HAP-1 (cell line): ENCODE data around the gene SPART.
"Not testable (repeated sequence)": the region's sequence is repeated elsewhere in the genome, so short reads cannot be mapped to it uniquely, and the experiment has no call there.

Source experiments
- DNase-seq, 2 experiments: peaks; one replicate each; pipeline ENCODE4 v3.0.0-alpha.2; 2016 to 2020; ENCODE audit warnings: low spot score in 2 of 2
- H3K27me3 ChIP-seq: fragments of 250-450 bp; sonication (Bioruptor Pico); 2 replicates; pipeline ENCODE4 v1.5.1; 2020; ENCODE audit warnings: low read depth, mild to moderate bottlenecking, moderate library complexity
- H3K36me3 ChIP-seq: fragments of 250-450 bp; sonication (Bioruptor Pico); replicated peaks from 2 replicates; pipeline ENCODE4 v1.5.1; 2020; ENCODE audit warnings: mild to moderate bottlenecking
- H3K4me1 ChIP-seq: fragments of 250-450 bp; sonication (Bioruptor Pico); 2 replicates; pipeline ENCODE4 v1.5.1; 2020; ENCODE audit warnings: mild to moderate bottlenecking
- H3K4me3 ChIP-seq: fragments of 250-450 bp; sonication (Bioruptor Pico); 2 replicates; pipeline ENCODE4 v1.5.1; 2020; ENCODE audit warnings: mild to moderate bottlenecking, moderate library complexity
- H3K9me3 ChIP-seq: fragments of 250-450 bp; sonication (Bioruptor Pico); 2 replicates; pipeline ENCODE4 v1.5.1; 2020; ENCODE audit warnings: mild to moderate bottlenecking, moderate library complexity
- in situ Hi-C: fragments of 300-500 bp; cut with MboI; formaldehyde crosslinking; loops from 3 replicates; pipeline ENCODE4 v1.14.3; 2020; ENCODE audit warnings: low sequenced_read_pairs, inconsistent platforms, mixed read lengths

Gene SPART

GRCh38 chr13:36323408-36323807, 22.8 kb downstream of the SPART start:
- H3K4me3 ChIP-seq: no peak overlapping the region
- no peaks in the 10 kb centered on the region for H3K27me3 ChIP-seq
- DNase-seq: no peak
- H3K9me3 ChIP-seq: no peaks in the 10 kb centered on the region
- H3K4me1 ChIP-seq: no peaks in the 10 kb centered on the region
- in situ Hi-C loops: no loop called here
- H3K36me3 ChIP-seq: peaks cover 54% of the 10 kb centered on the region

GRCh38 chr13:36319793-36320192, 26.4 kb downstream of the SPART start:
- in situ Hi-C loops, DNase-seq, H3K4me1 ChIP-seq, H3K27me3 ChIP-seq, H3K4me3 ChIP-seq, H3K9me3 ChIP-seq: not testable (repeated sequence)
- H3K36me3 ChIP-seq: peaks cover 39% of the 10 kb centered on the region

DNA sequence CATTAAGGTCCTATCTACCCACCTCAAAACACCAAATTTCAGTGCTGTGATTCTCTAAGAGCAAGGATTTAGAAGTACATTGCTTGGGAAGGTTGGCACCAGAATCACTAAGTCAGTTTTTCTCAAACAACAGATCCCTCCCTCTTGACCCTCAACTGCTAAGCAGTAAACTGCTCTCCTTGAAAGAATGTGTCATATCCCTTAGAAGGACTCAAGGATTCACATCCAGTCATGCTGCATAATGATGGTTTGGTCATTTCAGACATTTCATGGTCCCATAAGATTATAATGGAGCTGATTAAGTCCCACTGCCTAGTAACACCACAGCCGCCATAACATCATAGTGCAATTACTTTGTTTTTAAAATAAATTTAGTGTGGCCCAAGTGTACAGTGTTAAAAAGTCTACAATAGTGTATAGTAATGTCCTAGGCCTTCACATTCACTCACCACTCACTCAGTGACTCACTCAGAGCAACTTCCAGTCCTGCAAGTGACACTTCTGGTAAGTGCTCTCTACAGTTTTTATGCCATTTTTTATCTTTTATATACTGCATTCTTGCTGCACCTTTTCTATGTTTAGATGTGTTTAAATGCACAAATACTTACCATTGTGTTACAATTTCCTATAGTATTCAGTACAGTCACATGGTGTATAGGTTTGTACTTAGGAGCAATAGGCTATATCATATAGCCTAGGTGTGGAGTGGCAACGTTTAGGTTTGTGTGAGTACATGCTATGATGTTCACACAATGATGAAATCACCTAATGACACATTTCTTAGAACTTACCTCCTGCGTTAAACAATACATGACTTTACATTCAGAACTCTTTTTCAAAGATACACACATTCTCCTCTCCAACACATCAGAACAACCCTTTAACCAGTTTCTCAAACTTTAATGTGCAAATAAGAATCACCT, 32.9 kb downstream of the SPART start:
- Histone ChIP-seq H3K27me3 (no peaks in the 10 kb centered on the region), H3K36me3 (peaks cover 46% of the 10 kb centered on the region), H3K4me1 (peaks cover 17% of the 10 kb centered on the region), H3K9me3 (no peaks in the 10 kb centered on the region), H3K4me3 (no peak overlapping the region)
- no peak for DNase-seq
- in situ Hi-C loops: no loop called here

DNA sequence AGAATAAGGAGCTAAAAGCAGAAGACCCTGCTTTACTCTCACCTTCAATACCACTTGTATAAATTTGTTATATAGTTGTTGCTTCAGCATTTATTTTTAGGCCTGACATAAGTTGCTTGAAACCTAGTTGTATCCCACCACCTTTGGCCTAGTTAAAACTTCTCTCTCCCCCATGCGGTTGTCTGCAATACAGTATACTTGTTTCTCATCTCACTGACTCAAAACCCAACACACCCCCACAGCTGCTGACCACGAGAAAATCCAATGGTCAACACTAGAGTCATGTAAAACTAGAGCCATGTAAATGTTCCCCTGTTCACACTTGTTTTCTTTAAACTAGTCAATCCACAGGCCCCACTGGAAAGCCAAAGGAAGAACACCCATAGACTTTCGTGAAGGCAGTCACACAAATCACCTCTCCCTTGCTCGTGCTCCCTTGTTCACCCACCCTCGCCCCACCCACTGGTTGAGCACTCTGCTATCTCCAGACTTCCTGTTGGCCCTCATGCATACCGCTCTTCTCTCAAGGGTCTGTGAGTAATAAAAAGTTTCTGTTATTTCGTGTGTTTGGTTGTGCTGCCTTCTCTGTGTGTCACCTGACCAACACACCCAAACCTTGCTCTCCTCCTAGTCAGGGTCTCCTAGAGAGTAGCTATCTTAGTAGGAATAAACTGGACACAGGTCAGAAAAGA, 35.6 kb downstream of the SPART start:
- Histone ChIP-seq H3K4me1 (peaks cover 15% of the 10 kb centered on the region), H3K9me3 (no peaks in the 10 kb centered on the region), H3K27me3 (no peaks in the 10 kb centered on the region), H3K36me3 (peaks cover 46% of the 10 kb centered on the region), H3K4me3 (no peak overlapping the region)
- no peak for DNase-seq
- in situ Hi-C loops: no loop called here

DNA sequence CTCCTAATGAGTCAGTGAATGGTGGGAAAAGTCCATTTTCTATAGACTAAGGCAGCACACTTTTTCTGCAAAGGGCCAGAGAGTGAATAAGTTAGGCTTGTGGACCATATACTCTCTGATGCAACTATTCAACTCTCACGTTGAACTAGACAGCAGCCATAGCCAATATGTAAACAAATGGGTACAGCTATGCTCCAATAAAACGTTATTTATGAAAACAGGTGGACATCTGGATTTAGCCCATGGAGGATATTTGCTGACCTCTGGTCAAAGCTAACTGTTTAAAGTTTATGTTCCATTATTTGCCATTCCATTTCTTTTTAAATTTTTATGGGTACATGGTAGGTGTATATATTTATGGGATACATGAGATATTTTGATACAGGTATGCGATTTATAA, 43.9 kb downstream of the SPART start:
- in situ Hi-C loops: no loop called here
- Histone ChIP-seq H3K9me3 (no peaks in the 10 kb centered on the region), H3K4me3 (no peak overlapping the region), H3K27me3 (no peaks in the 10 kb centered on the region), H3K36me3 (no peaks in the 10 kb centered on the region), H3K4me1 (peaks cover 26% of the 10 kb centered on the region)
- no peak for DNase-seq

DNA sequence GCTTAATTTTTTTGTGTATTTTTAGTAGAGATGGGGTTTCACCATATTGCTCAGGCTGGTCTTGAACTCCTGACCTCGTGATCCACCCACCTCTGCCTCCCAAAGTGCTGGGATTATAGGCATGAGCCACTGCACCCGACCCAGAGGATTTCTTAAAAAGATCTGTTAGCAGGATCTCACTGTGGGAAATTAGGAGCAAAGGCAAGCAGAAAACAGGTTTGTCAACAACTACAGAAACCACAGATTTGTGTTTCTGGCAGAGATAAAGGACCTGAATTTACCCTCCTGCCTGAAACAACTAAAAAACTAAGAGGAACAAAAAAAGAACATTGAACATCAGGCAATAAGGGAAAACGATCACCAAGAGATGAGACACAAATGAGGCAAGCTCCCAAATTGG, 46.7 kb downstream of the SPART start:
- in situ Hi-C loops, DNase-seq, H3K27me3 ChIP-seq, H3K36me3 ChIP-seq, H3K4me3 ChIP-seq, H3K9me3 ChIP-seq: not testable (repeated sequence)
- peaks cover 26% of the 10 kb centered on the region for H3K4me1 ChIP-seq

DNA sequence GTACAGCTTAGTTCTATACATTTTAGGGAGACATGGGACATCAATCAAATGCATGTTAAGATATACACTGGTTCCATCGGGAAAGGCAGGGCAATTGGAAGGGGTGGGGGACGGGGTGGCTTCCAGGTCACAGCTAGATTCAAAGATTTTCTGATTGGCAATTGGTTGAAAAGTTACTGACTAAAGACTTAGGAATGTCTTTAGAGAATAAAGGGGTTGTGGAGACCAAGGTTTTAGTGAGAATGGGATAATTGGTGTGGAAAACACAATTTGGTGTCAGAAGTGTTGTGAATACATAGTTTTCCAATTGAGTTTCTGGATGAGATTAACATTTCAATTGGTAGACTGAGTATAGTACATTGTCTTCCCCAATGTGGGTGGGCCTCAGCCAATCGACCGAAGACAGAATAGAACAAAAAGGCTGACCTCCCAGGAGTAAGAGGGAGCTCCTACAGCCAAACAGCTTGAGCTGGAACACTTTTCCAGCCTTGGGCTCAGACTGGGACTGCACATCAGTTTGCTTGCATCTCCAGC, 47.6 kb downstream of the SPART start:
- DNase-seq: peak; percentile 87 to 99
- Histone ChIP-seq H3K27me3 (no peaks in the 10 kb centered on the region), H3K36me3 (no peaks in the 10 kb centered on the region; the same call in 1 of the 2 replicates), H3K9me3 (no peaks in the 10 kb centered on the region), H3K4me3 (peak overlapping the region; percentile 48), H3K4me1 (peaks cover 26% of the 10 kb centered on the region)
- in situ Hi-C loops: no loop called here

GRCh38 chr13:36297366-36298338, 48.5 kb downstream of the SPART start, which contains the start of gene CCDC169:
Gene CCDC169, minus strand, starts transcription at chr13:36297814. Its CDS starts 95 bp downstream, at chr13:36297719.
- H3K4me3 ChIP-seq: peak within 1 kb of the TSS; percentile 48
- no peaks in the 10 kb centered on the region; the same call in 1 of the 2 replicates for H3K36me3 ChIP-seq
- peak; percentile 64 to 94 for DNase-seq
- H3K4me1 ChIP-seq: peaks cover 26% of the 10 kb centered on the region
- in situ Hi-C loops: no loop called here
- H3K9me3 ChIP-seq: no peaks in the 10 kb centered on the region
- H3K27me3 ChIP-seq: no peaks in the 10 kb centered on the region

DNA sequence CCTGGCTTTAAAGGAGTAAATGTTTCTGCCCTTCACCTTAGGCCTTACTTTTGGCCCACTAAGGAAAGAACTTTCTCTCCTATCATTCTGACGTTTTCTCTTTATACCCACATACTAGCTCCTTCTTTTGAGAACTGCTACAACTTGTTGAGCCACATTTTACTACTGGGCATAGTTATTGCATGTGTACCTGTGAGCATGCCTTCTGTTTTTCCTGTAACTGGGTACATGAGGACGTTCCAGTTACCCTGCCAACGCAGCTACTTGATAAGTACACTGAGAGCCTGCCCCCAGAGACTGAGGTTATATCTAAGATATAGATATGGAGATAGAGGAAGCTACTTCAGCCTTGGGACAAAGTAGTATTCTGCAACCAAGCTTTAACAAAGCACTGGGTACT, 52.1 kb downstream of the SPART start:
- Histone ChIP-seq H3K4me1 (peaks cover 6% of the 10 kb centered on the region), H3K36me3 (no peaks in the 10 kb centered on the region; the same call in 1 of the 2 replicates), H3K9me3 (0 out of 2 replicates have a peak, but pooled peaks cover 4% of the 10 kb centered on the region), H3K27me3 (no peaks in the 10 kb centered on the region), H3K4me3 (no peak overlapping the region)
- DNase-seq: no peak
- in situ Hi-C loops: no loop called here

DNA sequence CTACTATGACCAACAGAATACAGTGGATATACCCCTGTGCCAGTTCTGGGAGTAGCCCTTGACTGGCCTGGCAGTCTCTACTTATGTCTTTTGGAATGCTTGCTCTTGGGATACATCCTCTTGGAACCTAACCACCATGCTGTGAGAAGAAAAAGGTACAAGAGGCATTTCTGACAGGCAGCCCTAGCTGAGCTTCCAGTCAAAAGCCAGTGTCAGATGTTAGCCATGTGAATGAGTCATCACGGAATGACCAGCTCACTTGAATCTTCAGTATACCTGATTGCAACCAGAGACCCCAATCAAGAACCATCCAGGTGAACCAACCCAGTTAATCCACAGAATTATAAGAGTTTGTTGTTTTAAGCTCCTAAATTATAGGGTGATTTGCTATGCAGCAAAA, 52.7 kb downstream of the SPART start:
- no peak for DNase-seq
- Histone ChIP-seq H3K4me1 (peaks cover 4% of the 10 kb centered on the region), H3K27me3 (no peaks in the 10 kb centered on the region), H3K4me3 (no peak overlapping the region), H3K36me3 (no peaks in the 10 kb centered on the region; the same call in 1 of the 2 replicates), H3K9me3 (peaks cover 7% of the 10 kb centered on the region)
- in situ Hi-C loops: no loop called here

DNA sequence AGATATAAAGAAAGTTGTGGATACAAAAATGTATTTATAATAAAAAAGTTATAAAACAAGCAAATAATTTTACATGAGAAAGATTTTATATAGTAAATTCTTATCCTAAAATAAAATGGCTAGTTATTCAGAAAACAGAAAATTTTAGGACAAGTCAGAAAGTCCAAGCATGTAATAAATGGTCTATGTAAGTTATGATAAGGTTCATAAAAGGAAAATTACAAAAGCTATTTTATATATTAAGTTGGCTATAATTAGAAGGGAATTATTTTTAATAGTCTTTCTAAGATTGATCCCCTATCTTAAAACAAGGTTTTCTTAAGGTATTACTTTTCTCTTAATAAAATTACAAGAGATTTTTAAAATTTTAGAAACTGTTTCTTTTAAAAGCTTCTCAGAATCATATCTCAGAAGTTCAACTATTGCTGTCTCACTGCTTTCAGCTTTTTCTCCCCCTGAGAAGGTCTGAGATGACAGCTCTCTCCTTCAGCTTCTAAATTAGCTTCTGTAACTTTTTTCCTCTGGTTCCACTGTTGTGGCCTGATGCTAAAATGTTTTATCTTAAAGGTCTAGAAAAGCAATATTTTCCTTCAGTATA, 57.3 kb downstream of the SPART start:
- H3K4me3 ChIP-seq: no peak overlapping the region
- peaks cover 12% of the 10 kb centered on the region for H3K9me3 ChIP-seq
- no peaks in the 10 kb centered on the region for H3K27me3 ChIP-seq
- peaks cover 10% of the 10 kb centered on the region for H3K4me1 ChIP-seq
- H3K36me3 ChIP-seq: no peaks in the 10 kb centered on the region
- DNase-seq: no peak
- in situ Hi-C loops: no loop called here

DNA sequence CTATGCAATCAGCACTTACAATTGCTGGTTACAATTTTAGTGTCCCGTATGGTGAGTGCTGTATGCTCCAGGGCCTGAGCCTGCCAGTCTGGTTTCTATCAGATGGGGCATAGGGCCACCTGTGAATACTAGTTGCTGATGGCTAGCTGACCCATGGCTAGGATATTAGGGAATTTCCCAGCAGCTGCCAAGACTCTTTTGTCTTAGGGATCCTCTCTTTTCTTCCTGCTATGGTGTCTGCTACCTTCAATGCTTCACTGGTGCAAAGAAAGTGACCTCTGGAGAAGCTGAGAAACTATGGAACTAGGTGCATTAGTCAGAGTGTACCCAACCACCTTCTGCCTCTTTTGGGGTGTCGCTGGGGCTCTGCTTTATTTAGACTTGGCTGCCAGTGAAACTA, 60.2 kb downstream of the SPART start:
- in situ Hi-C loops: no loop called here

More for the DNA sequence above, 60.2 kb downstream of the SPART start:
- Histone ChIP-seq H3K4me1 (peaks cover 10% of the 10 kb centered on the region), H3K36me3 (no peaks in the 10 kb centered on the region), H3K27me3 (no peaks in the 10 kb centered on the region), H3K4me3 (no peak overlapping the region), H3K9me3 (peaks cover 12% of the 10 kb centered on the region)
- DNase-seq: no peak
